ENCODE results near the gene PSMD8. TPM values are rescaled to one million over a fixed set of nuclear protein-coding genes. Genes with fewer than 3 reads are reported as not detected.
"Not testable (repeated sequence)": the region's sequence is repeated elsewhere in the genome, so short reads cannot be mapped to it uniquely, and the experiment has no call there.

Gene PSMD8
- total and polyA plus RNA-seq, 4 donors, result 92.4 to 119 (median 102) TPM

- DNase-seq, result no peak
- Histone ChIP-seq H3K9me3 (ENCODE audit: control insufficient read depth, low read length) (no peaks in the 10 kb centered on the region), H3K27me3 (ENCODE audit: control insufficient read depth in 1 of 2, insufficient read depth in 2 of 2, low read length in 1 of 2) (no peaks in the 10 kb centered on the region), H3K4me3 (ENCODE audit: low read length in 2 of 2) (no peak overlapping the region), H3K4me1 (ENCODE audit: control insufficient read depth in 1 of 2, insufficient read depth in 2 of 2, low read length in 2 of 2) (no peaks in the 10 kb centered on the region), H3K36me3 (ENCODE audit: control insufficient read depth in 1 of 2, insufficient read depth in 2 of 2, low read length in 1 of 2) (no peaks in the 10 kb centered on the region), H3K27ac (ENCODE audit: low read depth in 1 of 2, low read length in 2 of 2) (no peak overlapping the region)
- WGBS, 2 donors, result 94 to 96% methylated on average over 8 of the region's 8 CpGs
- no peak for ATAC-seq (ENCODE audit: low FRiP score)
- intact Hi-C loops (cut with DNase I), result loop anchor here in 1 of 2 donors (5.0 to 10.0 kb wide), 2 partner anchors 232 to 480 kb away; no protein-coding TSS in a partner anchor
These were observed 30.9 kb downstream of the PSMD8 start for GRCh38 chr19:38405276-38405675.

GRCh38 chr19:38409631-38410133 lies 35.3 kb downstream of the PSMD8 start:
- H3K9me3 ChIP-seq (ENCODE audit: control insufficient read depth, low read length), result no peaks in the 10 kb centered on the region
- ATAC-seq (ENCODE audit: low FRiP score), result no peak
- H3K4me1 ChIP-seq (ENCODE audit: control insufficient read depth in 1 of 2, insufficient read depth in 2 of 2, low read length in 2 of 2), result no peaks in the 10 kb centered on the region
- intact Hi-C loops (cut with DNase I), result loop anchor here in 1 of 2 donors (5.0 to 10.0 kb wide), 2 partner anchors 228 to 475 kb away; no protein-coding TSS in a partner anchor
- no peak overlapping the region for H3K4me3 ChIP-seq (ENCODE audit: low read length in 2 of 2)
- no peaks in the 10 kb centered on the region for H3K27me3 ChIP-seq (ENCODE audit: control insufficient read depth in 1 of 2, insufficient read depth in 2 of 2, low read length in 1 of 2)
- no peak for DNase-seq
- H3K27ac ChIP-seq (ENCODE audit: low read depth in 1 of 2, low read length in 2 of 2), result no peak overlapping the region
- WGBS, 2 donors, result 40 to 43% methylated on average over 7 of the region's 7 CpGs
- no peaks in the 10 kb centered on the region for H3K36me3 ChIP-seq (ENCODE audit: control insufficient read depth in 1 of 2, insufficient read depth in 2 of 2, low read length in 1 of 2)

GRCh38 chr19:38410407-38410806 lies 36.0 kb downstream of the PSMD8 start:
- H3K27me3 ChIP-seq (ENCODE audit: control insufficient read depth in 1 of 2, insufficient read depth in 2 of 2, low read length in 1 of 2), result not testable (repeated sequence)

GRCh38 chr19:38411041-38411712 lies 36.8 kb downstream of the PSMD8 start:
- WGBS, 2 donors, result 87 to 88% methylated on average over 13 of the region's 13 CpGs
- intact Hi-C loops (cut with DNase I), result no loop called here

More at GRCh38 chr19:38410407-38410806, 36.0 kb downstream of the PSMD8 start:
- H3K36me3 ChIP-seq (ENCODE audit: control insufficient read depth in 1 of 2, insufficient read depth in 2 of 2, low read length in 1 of 2); H3K9me3 ChIP-seq (ENCODE audit: control insufficient read depth, low read length); DNase-seq; H3K27ac ChIP-seq (ENCODE audit: low read depth in 1 of 2, low read length in 2 of 2); H3K4me1 ChIP-seq (ENCODE audit: control insufficient read depth in 1 of 2, insufficient read depth in 2 of 2, low read length in 2 of 2); H3K4me3 ChIP-seq (ENCODE audit: low read length in 2 of 2); intact Hi-C loops (cut with DNase I); ATAC-seq (ENCODE audit: low FRiP score): not testable (repeated sequence)
- 61 to 65% methylated on average over 6 of the region's 6 CpGs for WGBS, 2 donors

GRCh38 chr19:38411898-38412297 lies 37.5 kb downstream of the PSMD8 start:
- H3K9me3 ChIP-seq (ENCODE audit: control insufficient read depth, low read length); H3K4me3 ChIP-seq (ENCODE audit: low read length in 2 of 2); H3K27ac ChIP-seq (ENCODE audit: low read depth in 1 of 2, low read length in 2 of 2); intact Hi-C loops (cut with DNase I); H3K36me3 ChIP-seq (ENCODE audit: control insufficient read depth in 1 of 2, insufficient read depth in 2 of 2, low read length in 1 of 2); H3K4me1 ChIP-seq (ENCODE audit: control insufficient read depth in 1 of 2, insufficient read depth in 2 of 2, low read length in 2 of 2); ATAC-seq (ENCODE audit: low FRiP score); DNase-seq; H3K27me3 ChIP-seq (ENCODE audit: control insufficient read depth in 1 of 2, insufficient read depth in 2 of 2, low read length in 1 of 2): not testable (repeated sequence)
- 88 to 95% methylated on average over 5 of the region's 5 CpGs for WGBS, 2 donors

More at GRCh38 chr19:38411041-38411712, 36.8 kb downstream of the PSMD8 start:
- Histone ChIP-seq H3K9me3 (ENCODE audit: control insufficient read depth, low read length) (no peaks in the 10 kb centered on the region), H3K27me3 (ENCODE audit: control insufficient read depth in 1 of 2, insufficient read depth in 2 of 2, low read length in 1 of 2) (no peaks in the 10 kb centered on the region), H3K4me3 (ENCODE audit: low read length in 2 of 2) (no peak overlapping the region), H3K4me1 (ENCODE audit: control insufficient read depth in 1 of 2, insufficient read depth in 2 of 2, low read length in 2 of 2) (no peaks in the 10 kb centered on the region), H3K27ac (ENCODE audit: low read depth in 1 of 2, low read length in 2 of 2) (no peak overlapping the region), H3K36me3 (ENCODE audit: control insufficient read depth in 1 of 2, insufficient read depth in 2 of 2, low read length in 1 of 2) (no peaks in the 10 kb centered on the region)
- DNase-seq (no peak), ATAC-seq (ENCODE audit: low FRiP score) (no peak)

GRCh38 chr19:38412491-38412890 lies 38.1 kb downstream of the PSMD8 start:
- no peak for DNase-seq
- intact Hi-C loops (cut with DNase I), result no loop called here
- no peak for ATAC-seq (ENCODE audit: low FRiP score)
- no peaks in the 10 kb centered on the region for H3K36me3 ChIP-seq (ENCODE audit: control insufficient read depth in 1 of 2, insufficient read depth in 2 of 2, low read length in 1 of 2)
- no peak overlapping the region for H3K27ac ChIP-seq (ENCODE audit: low read depth in 1 of 2, low read length in 2 of 2)
- no peaks in the 10 kb centered on the region for H3K27me3 ChIP-seq (ENCODE audit: control insufficient read depth in 1 of 2, insufficient read depth in 2 of 2, low read length in 1 of 2)
- no peak overlapping the region for H3K4me3 ChIP-seq (ENCODE audit: low read length in 2 of 2)
- WGBS, 2 donors, result 87 to 92% methylated on average over 8 of the region's 8 CpGs
- H3K4me1 ChIP-seq (ENCODE audit: control insufficient read depth in 1 of 2, insufficient read depth in 2 of 2, low read length in 2 of 2), result no peaks in the 10 kb centered on the region
- H3K9me3 ChIP-seq (ENCODE audit: control insufficient read depth, low read length), result no peaks in the 10 kb centered on the region

- whole genome bisulfite sequencing, 2 donors, result 63 to 65% methylated on average over 11 of the region's 11 CpGs
- Histone ChIP-seq H3K9me3 (ENCODE audit: control insufficient read depth, low read length) (no peaks in the 10 kb centered on the region), H3K27me3 (ENCODE audit: control insufficient read depth in 1 of 2, insufficient read depth in 2 of 2, low read length in 1 of 2) (no peaks in the 10 kb centered on the region), H3K4me3 (ENCODE audit: low read length in 2 of 2) (no peak overlapping the region), H3K4me1 (ENCODE audit: control insufficient read depth in 1 of 2, insufficient read depth in 2 of 2, low read length in 2 of 2) (no peaks in the 10 kb centered on the region), H3K36me3 (ENCODE audit: control insufficient read depth in 1 of 2, insufficient read depth in 2 of 2, low read length in 1 of 2) (no peaks in the 10 kb centered on the region), H3K27ac (ENCODE audit: low read depth in 1 of 2, low read length in 2 of 2) (no peak overlapping the region)
- intact Hi-C loops (cut with DNase I), result no loop called here
- DNase-seq, result no peak
- ATAC-seq (ENCODE audit: low FRiP score), result no peak
These were observed 38.6 kb downstream of the PSMD8 start for GRCh38 chr19:38412961-38413360.

GRCh38 chr19:38413416-38413815 lies 39.0 kb downstream of the PSMD8 start:
- Histone ChIP-seq H3K27ac (ENCODE audit: low read depth in 1 of 2, low read length in 2 of 2) (no peak overlapping the region), H3K4me3 (ENCODE audit: low read length in 2 of 2) (no peak overlapping the region), H3K9me3 (ENCODE audit: control insufficient read depth, low read length) (no peaks in the 10 kb centered on the region), H3K27me3 (ENCODE audit: control insufficient read depth in 1 of 2, insufficient read depth in 2 of 2, low read length in 1 of 2) (no peaks in the 10 kb centered on the region), H3K4me1 (ENCODE audit: control insufficient read depth in 1 of 2, insufficient read depth in 2 of 2, low read length in 2 of 2) (no peaks in the 10 kb centered on the region), H3K36me3 (ENCODE audit: control insufficient read depth in 1 of 2, insufficient read depth in 2 of 2, low read length in 1 of 2) (no peaks in the 10 kb centered on the region)
- WGBS, 2 donors, result 82 to 85% methylated on average over 6 of the region's 6 CpGs
- ATAC-seq (ENCODE audit: low FRiP score), result no peak
- no peak for DNase-seq
- intact Hi-C loops (cut with DNase I), result no loop called here

- Histone ChIP-seq H3K4me1 (ENCODE audit: control insufficient read depth in 1 of 2, insufficient read depth in 2 of 2, low read length in 2 of 2) (no peaks in the 10 kb centered on the region), H3K27me3 (ENCODE audit: control insufficient read depth in 1 of 2, insufficient read depth in 2 of 2, low read length in 1 of 2) (no peaks in the 10 kb centered on the region), H3K27ac (ENCODE audit: low read depth in 1 of 2, low read length in 2 of 2) (no peak overlapping the region), H3K36me3 (ENCODE audit: control insufficient read depth in 1 of 2, insufficient read depth in 2 of 2, low read length in 1 of 2) (no peaks in the 10 kb centered on the region), H3K4me3 (ENCODE audit: low read length in 2 of 2) (no peak overlapping the region), H3K9me3 (ENCODE audit: control insufficient read depth, low read length) (no peaks in the 10 kb centered on the region)
- ATAC-seq (ENCODE audit: low FRiP score) (no peak), DNase-seq (no peak)
- WGBS, 2 donors, result 87 to 91% methylated on average over 8 of the region's 8 CpGs
- intact Hi-C loops (cut with DNase I), result no loop called here
These were observed 42.8 kb downstream of the PSMD8 start for GRCh38 chr19:38417146-38417543.

Data from aorta (tissue), 5 donors.